CD4-positive, alpha-beta T cell treated with Interleukin-12 subunit alpha and Interleukin-12 subunit beta, for 1 hour (primary cell): ENCODE data around the gene STX18.

Experiments used
- DNase-seq: peaks from one replicate; pipeline ENCODE4 v3.0.0-alpha.2; 2020

The STX18 gene

DNA sequence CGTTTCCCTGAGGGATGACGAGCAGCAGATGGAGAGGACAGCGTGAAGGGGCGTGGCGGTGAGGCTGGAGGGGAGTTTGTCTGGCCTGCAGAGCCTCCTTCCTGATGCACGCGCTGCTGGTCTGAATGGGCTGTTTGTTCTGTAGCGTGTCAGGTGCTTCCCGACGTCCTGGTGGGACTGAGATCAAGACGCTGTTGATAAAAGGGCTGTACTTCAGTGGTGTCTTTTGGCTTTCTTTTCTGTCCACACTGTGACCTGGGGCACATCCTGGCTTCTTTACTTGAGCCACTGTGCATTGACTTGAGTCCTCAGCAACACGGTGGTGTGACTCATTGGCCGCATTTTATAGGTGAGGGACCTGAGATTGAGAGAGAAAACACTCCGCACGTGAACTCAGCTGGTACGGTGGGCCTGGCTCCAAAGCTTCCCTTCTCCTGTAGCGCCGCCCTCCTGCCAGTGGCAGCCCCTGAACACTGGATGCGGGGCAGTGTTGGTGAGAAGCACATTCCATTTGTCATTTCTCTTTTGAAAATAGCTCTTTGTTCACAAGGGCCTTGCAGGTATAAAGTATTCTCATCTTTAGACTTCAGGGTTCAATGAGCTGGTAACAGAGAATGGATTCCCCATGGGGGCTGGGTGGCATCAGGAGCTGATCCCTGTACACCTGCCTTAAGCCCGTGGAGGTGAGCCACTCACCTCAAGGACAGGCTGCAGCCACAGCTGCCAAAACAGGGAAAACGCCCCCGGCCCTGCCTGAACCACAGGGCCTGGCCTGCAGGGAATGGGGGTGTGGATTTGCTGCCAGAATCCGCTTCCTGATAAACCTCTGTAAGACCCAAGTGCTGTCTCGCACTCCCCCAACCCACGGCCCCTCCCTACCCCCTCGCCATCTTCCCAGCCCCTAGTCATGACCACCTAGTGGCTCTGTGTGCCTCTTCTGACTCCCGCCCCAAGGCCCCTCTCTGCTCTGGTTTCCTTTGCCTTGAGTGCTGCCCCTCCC, 125.7 kb downstream of the STX18 start:
- DNase-seq = no peak

DNA sequence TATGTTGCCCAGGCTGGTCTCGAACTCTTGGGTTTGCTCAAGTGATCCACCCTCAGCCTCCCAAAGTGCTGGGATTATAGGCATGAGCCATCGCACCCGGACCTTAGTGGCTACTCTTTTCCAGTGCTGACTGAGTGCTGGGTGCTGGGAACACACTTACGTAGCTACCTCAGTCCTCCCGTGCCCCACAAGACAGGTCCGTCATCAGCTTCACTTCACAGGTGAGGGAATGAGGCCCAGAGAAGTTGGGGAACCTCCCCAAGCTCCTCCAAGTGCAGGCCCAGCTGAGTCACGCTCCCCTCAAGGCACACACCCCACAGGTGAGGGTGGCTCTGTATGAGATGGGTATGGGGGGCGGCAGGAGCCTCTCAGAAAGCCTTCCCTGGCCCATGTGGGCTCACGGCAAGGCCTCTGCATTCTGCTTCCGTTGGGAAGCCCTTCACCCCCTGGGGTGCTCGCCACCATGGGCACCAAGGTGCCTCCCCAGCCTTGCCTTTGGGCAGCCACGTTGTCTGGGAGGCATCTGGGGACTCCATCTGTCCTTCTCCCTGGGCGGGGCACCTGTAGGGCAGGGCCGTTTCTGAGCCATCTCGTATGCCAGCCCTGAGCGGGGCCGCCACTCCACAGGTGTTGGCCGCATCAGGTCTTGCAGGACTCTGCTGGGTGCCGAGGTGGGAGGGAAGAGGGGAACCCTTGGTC, 126.6 kb downstream of the STX18 start:
- DNase-seq = no peak

DNA sequence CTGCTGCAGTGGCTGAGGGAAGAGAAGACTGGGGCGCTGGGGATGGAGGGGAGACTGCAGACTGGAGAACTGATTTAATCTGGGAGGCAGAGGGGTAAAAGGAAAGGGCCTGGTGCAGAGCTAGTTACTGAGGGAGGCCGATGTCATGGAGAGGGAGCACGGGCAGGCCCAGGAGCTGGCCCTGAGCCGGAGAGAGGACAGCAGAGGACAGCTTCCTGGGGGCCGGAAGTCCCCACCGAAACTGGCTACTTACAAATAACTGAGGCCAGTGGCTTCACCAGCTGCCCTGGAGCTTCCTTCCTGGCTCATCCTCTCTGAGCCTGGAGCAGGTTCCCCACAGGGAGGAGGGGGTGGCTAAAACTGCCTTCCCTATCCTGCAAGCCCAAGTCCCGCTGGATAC, 128.0 kb downstream of the STX18 start:
- no peak for DNase-seq

DNA sequence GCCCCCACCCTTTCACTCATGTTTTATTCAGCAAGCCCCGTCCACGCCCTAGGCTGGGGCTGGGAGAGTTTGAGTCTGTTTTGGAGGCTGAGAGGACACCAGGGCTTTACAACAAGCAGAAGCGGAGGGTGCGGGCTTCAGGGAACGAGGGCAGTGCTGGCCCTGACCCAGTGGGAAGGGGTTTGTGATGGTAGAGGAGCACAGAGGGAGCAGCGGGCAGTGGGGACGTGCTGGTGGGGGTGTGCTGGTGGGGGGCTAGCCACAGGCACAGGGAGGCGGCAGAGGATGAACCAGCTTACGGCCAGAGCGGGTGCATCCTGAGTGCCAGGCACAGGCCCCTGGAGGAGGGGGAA, 128.5 kb downstream of the STX18 start:
- DNase-seq = no peak

DNA sequence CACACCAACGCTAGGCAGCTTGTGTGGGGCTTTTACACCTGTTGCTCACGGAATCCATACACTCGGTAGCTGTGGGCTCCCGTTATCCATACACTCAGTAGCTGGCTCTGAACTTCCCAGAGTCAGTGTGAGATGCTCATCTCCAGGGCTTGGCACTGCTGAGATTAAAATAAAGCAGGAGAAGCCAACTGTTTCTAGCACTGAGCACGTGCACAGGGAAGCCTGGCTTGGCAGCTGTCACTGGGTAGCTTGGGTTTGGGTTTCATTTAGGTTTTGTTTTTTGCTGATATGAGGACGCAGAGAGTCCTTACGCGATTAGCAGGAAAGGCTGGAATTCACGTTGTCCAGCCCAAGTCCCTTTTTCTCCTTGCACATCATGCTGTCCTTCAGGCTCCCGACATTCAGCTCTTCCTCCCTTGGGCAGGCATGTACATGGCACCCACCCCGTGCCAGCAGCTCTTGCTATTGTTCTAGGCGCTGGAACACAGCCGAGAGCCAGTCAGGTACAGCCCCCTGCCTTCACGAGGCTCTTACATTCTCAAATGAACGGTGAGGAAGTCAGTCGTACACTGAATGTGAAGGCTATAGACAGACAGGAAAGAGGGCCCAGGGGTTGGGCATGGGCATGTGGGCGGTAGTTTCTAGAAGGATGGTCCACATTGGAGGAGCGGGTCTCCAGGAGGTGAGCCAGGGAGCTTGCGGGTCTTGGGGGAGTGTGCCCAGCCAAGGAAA, 129.0 kb downstream of the STX18 start:
- DNase-seq = no peak

DNA sequence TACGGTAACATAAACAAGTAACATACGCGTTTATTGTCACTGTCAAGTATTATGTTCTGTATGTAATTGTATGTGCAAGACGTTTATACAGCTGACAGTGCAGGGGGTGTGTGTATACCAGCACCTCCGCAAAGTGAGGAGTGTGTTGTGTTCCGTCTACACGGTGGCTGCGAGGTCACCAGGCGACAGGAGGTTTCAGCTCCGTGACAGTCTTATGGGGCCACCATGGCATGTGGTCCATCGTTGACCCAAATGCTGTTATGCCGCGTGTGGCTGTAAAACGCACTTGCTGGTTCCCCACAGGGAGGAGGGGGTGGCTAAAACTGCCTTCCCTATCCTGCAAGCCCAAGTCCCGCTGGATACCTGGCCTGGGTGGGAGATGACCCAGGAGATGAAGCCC, 129.9 kb downstream of the STX18 start:
- DNase-seq = no peak

DNA sequence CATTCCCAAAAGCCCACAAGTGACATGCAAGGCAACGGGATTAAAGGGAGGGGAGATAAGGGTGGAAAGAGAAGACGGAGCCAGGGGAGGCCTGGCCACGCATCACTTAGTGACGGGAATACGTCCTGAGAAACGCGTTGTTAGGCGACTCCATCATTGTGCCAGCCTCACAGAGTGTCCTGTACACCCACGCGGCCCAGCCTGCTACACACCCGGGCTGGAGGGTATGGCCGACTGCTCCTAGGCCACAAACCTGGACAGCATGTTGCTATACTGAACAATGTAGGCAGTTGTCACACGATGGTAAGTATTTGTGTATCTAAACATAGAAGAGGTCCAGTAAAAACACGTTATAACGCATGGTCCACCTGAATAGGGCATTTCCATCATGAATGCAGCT, 131.6 kb downstream of the STX18 start:
- no peak for DNase-seq

DNA sequence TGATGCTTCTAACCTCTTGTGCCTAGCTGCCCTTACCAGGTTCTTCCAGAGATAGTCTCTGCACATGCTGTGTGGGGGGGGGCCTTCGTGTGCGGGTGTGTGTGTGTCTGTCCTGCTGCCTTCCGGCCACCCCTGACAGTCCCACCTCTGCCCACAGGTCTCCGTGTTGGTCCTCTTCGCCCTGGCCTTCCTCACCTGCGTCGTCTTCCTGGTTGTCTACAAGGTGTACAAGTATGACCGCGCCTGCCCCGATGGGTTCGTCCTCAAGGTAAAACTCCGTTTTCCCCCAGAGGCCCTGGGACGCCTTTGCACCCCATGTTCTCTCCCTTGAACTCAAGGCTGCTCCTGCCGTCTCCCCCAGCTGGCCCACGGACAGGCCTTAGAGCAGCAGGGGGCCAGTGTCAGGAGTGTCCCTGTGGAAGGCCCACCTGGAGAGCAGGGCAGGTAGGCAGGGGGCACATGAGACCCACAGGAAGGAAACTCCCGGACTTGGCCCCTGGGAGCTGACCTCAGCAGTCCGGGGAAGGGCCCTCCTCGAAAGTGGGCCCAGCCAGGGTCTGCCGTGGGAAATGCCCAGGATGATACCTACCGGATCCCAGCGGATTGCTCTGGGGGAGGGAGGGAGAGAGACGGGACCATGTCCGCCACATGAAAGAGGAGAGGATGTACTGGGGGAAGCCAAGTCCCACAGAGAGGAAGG, 132.3 kb downstream of the STX18 start:
- no peak for DNase-seq

DNA sequence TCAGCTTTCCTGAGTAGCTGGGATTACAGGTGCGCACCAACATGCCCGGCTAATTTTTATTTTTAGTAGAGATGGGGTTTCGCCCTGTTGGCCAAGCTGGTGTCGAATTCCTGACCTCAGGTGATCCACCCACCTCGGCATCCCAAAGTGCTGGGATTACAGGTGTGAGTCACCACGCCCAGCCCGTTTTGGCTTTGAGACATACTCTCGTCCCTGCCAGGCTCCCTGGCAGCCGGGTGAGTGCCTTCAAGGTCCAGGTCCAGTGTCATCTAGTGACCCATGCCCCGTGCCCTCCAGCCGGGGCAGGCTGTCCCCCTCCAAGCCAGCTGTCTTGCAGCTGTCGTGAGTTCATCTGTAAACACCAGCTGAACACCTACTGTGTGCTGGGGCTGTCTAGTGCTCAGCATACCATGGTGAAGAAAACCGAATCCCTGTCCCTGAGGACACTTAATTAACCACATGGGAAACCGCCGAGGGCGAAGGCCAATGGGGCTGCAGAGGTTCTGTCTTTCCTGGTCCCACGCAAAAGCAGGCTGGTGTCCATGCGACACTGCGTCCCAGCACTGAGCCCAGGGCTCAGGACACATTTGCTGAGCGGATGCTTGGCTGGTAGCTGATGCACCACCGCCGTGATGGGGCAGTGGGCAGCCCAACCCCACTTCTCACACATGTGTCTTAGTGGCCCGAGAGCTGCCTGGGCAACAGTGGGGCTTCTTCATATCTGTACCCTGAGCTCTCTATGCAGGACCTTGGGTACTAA, 133.1 kb downstream of the STX18 start:
- DNase-seq = no peak

DNA sequence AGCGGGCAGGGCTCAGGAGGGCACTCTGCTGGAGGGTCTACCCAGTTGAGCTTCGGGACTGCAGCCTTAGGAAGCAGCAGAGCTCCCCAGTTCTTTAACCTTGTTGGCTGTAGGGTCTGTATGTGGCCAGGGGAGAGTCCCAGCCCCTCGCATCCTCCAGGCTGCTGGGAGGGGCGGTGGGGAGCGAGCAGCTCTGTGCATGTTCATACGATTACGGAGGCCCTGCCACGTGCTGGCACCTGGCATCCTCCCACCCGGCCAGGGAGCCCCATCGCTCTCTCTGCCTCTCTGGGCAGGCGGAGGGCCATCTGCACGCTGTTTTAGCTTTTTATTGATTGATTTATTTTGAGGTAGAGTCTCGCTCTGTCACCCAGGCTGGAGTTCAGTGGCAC, 133.7 kb downstream of the STX18 start:
- no peak for DNase-seq

DNA sequence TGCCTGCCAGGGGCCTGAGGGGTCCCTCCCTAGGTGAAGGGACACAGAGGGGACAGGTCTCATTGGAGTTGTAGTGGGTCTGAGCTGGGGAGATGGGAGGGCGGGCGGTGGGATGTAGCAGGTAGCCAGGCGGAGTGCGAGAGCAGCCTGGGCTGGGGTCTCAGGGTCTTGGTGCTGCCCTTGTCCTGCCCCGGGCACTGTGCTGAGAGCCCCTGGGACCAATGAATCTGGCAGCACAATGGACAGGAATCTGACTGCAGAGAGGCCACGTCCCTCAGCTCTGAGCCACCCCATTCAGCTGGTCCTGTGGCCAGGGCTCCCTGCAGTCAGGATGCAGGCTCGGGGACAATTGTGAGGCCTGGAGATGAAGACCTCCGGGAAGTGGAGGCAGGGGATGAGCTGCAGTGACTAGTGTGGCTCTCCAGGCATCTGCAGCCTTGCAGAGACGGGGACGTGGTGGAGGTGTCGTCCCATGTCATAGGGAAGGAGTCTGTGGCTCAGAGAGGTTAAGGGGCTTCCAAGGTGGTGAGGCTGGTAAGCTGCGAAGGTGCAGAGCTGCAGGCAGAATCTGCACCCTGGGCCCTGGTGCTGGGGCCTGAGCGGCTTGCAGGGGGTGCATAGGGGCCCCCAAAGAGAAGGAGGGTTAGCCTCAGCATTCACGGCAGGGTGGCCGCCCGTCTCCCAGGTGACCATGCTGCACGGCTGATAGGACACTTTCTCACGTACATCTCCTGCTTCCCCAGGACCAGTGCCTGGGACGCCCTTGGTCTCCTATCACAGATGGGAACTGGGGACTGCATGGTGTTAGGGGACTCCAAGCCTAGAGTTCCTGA, 134.3 kb downstream of the STX18 start:
- no peak for DNase-seq

DNA sequence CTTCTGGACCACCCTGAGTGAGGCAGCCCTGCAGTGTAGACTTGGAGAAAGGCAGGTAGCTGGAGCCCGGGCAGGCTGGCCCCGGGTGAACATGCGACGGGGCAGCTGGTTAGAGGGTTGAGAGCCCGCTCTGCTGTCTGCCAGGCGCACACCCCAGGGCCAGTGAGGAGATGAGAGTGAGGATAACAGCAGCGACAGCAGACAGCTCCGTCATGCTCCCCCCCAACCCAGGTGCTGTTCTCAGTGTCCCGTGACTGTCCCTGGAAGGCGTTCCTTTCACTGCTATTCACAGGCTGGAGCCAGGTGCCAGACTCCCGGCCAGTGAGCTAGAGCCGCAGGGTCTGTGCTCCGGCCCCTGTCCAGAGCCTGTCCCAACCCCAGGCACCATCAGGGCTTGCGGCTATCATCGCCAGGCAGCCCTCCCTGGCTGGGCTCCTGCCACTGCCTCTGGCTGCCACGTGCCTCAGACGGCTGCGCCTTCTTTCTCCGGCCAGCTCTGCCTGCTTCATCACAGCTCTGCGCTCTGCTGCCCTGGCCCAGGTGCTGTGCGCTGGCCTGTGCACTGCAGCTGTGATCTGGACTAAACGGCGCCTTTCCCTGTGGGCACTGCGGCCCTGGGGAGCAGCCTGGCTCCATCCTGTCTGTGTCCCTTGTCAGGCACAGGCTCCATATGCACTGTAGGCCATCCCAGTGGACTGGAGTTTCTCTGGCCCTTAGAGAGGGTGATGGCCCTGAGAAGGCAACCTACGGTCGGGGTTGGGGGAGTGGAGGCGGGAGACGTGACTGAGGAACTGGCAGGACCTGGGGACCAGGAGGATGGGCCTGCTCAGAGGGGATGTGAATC, 135.2 kb downstream of the STX18 start:
- DNase-seq = no peak

DNA sequence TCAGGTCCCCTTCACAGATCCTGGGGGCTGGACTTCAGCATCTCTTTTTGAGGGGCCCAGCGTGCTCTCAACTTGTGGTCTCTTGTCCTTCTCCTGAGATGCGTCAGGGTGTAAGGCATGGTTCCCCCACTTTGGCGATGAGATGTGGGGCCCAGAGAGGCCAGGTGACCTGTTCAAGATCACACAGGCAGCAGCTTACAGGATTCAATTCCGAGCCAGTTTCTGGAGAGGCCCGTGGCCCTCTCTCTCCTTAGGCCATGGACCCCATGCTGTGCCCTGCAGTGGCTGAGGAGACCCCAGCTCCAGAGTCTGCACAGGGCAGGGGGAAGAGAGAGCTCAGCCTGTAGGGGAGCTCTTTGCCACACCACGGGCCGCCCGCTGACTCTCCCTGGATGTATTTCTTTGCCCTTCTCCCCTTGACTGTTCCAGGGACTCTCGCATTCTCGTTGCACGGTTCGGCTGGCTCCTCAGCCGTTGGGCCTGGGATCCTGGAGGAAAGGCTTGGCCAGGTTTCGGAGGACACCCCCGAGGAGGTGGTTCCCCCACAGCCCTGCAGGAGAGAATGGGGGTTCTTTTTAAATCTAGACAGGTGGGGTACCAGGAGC, 136.4 kb downstream of the STX18 start:
- no peak for DNase-seq

DNA sequence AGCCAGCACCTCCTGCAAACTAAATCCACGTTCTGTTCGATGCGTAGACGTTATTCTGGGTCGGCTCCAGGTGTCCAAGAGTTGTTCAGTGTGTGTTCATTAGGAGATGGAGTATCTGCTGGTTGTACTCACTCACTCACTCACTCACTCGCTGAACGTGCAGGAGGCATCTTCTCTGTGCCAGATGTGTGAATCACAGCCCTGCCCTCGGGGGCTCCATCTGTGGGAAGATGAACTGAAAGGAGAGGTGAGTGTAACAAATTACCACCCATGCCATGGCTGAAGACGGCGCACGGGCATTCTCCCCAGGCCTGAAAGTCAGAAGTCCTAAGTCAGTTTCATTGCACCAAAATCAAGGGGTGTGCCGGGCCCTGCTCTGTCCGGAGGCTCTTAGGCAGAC, 138.9 kb downstream of the STX18 start:
- DNase-seq = no peak

DNA sequence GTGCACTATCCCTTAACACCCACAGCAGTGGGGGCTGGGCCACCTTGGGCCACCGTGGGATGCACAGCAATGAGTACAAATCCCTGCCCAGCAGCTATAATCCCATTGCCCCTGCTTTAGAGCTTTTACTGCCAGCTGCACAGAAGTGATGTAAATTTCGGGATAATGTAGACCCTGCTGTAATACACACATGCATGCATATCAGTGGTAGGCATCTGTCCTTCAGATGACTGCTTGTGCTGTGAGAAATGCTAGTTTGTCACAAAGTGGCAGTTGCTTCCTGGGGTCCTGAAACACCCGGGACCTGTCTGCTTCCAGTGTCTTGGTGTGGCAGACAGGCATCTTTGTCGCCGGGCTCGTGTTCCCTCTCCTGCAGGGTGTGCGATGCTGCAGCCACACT, 140.8 kb downstream of the STX18 start:
- DNase-seq = no peak

DNA sequence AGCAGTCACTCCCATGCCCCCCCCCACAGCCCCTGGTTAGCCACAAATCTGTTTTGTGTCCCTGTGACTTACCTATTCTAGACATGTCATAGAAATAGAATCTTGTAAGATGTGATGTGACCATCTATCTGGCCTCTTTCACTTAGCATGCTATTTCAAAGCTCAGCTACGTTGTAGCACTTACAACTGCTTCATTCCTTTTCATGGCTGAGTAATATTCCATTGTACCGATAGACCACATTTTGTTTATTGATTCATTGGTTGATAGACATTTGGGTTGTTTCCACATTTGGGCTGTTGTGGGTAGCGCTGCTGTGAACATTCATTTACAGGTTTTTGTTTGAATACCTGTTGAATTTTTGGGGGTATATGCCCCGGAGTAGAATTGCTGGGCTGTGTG, 143.4 kb downstream of the STX18 start:
- DNase-seq = no peak

DNA sequence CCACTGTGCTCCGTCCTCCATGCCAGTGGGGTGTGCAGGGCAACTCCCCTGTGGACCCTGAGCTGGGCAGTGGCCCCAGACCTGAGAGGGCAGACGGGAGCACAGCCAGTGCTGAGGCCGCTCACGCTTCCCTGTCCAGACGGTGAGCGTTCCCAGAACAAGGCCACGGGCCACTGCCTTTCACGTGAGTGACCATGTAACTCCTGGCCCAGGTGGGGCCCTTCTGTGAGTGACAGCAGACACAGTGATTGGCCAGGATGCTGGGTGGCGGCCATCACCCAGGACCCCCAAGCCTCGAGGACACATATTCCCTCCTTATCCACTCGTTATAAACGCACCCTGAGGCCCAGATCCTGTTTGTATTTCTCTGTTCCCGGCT, 144.4 kb downstream of the STX18 start:
- no peak for DNase-seq

DNA sequence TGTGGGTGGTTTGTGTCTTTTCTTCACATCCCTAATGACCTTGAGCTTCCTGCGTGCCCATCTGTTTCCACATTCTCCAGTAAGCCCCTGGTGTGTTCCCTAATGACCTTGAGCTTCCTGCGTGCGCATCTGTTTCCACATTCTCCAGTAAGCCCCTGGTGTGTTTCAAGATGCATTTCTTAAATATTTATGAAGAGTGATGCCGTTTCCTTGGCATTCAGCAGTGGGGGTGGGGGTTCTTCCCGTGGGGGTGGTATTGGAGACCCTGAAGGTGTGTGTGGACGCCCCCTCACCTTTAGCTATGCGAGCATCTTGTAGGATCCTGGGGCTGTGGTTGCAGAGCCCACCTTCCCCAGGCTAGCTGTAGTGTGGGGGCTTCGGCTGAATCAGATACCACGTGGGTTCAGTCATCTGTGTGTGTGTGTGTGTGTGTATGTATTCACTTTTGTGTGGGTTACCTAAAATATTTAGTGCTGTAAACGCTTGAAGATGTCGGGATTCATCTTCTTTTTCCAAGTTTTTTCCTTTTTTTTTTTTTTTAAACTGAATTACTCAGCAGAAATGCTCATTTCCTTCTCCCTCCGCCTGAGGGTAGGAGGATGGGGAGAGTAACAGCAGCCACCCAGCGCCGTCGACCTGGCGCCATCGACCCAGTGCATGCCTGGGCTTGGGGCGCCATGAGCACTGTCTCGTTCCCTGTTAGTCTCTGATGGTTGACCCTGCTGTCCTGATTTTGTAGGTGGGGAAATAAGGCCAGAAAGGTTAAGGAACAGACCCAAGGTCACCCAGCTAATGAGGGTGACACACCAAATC, 145.0 kb downstream of the STX18 start:
- no peak for DNase-seq
